Neural cell (in vitro differentiated cells): ENCODE results near the gene TTF1.

Experiments
- EZH2 ChIP-seq: fragments of 200-600, 300-800 bp; shearing (Covaris generic), sonication (generic); IDR thresholded peaks from 2 replicates; pipeline ENCODE4 v1.6.1; 2014; ENCODE audit warnings: antibody characterized with exemption, low read length, borderline replicate concordance, mild to moderate bottlenecking; ENCODE audit not compliant: insufficient read depth, poor library complexity, severe bottlenecking
- MXI1 ChIP-seq: fragments of 450-650 bp; conservative IDR thresholded peaks from 2 replicates; pipeline ENCODE4 v1.6.1; 2014; ENCODE audit warnings: antibody characterized with exemption, mild to moderate bottlenecking; ENCODE audit not compliant: poor library complexity, severe bottlenecking
- RAD21 ChIP-seq: fragments of 450-650 bp; conservative IDR thresholded peaks from 2 replicates; pipeline ENCODE4 v1.6.1; 2014; ENCODE audit warnings: antibody characterized with exemption, mild to moderate bottlenecking, moderate library complexity
- TF ChIP-seq, protein P1 (sequence below): fragments of 450-650 bp; IDR thresholded peaks from 2 replicates; pipeline ENCODE4 v1.5.1; 2014; ENCODE audit warnings: antibody characterized with exemption, mild to moderate bottlenecking, moderate library complexity; ENCODE audit not compliant: poor library complexity, severe bottlenecking
- TF ChIP-seq, protein P2 (sequence below): IDR thresholded peaks from 2 replicates; pipeline ENCODE4 v1.6.1; 2012; ENCODE audit warnings: borderline replicate concordance

DNA sequence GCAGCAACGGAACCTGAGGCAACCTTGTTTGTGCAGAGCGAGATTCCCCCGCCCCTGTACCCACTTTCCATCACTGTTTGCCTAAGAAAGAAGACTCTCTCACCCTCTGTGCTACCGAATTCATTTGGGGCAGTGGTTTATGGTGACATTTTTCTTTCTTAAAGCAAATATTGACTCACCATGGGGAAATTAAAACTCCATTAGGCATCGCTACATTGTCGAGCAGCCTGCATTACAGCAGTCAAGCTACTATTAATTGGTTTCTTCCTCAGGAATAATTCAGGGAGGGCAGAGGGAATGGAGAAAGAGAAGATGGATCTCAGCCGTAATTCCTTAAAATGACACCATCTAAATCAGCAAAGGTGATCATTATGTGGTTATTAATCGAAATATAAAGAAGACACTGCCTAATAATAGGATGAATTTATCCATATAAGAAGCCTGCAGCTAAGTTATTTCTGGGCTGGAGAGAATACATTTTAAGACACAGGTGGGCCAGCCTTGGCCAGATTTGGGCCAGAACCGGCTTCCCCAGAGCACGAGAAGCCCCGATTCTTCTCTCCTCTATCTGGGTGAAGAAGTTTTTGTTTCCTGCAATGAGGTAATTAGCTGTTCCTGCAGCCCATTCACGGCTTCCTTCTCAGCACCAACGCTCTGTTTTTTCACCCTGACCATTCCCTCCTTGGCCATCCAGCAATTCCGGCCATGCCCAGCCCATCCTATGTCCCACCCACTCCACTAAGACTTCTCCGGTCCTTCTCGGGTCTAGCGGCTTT lies 20.2 kb upstream of the TTF1 start:
- TF ChIP-seq MXI1 = no peak
- TF ChIP-seq, protein P1, sequence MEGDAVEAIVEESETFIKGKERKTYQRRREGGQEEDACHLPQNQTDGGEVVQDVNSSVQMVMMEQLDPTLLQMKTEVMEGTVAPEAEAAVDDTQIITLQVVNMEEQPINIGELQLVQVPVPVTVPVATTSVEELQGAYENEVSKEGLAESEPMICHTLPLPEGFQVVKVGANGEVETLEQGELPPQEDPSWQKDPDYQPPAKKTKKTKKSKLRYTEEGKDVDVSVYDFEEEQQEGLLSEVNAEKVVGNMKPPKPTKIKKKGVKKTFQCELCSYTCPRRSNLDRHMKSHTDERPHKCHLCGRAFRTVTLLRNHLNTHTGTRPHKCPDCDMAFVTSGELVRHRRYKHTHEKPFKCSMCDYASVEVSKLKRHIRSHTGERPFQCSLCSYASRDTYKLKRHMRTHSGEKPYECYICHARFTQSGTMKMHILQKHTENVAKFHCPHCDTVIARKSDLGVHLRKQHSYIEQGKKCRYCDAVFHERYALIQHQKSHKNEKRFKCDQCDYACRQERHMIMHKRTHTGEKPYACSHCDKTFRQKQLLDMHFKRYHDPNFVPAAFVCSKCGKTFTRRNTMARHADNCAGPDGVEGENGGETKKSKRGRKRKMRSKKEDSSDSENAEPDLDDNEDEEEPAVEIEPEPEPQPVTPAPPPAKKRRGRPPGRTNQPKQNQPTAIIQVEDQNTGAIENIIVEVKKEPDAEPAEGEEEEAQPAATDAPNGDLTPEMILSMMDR = no peak
- TF ChIP-seq RAD21 = no peak
- TF ChIP-seq, protein P2, sequence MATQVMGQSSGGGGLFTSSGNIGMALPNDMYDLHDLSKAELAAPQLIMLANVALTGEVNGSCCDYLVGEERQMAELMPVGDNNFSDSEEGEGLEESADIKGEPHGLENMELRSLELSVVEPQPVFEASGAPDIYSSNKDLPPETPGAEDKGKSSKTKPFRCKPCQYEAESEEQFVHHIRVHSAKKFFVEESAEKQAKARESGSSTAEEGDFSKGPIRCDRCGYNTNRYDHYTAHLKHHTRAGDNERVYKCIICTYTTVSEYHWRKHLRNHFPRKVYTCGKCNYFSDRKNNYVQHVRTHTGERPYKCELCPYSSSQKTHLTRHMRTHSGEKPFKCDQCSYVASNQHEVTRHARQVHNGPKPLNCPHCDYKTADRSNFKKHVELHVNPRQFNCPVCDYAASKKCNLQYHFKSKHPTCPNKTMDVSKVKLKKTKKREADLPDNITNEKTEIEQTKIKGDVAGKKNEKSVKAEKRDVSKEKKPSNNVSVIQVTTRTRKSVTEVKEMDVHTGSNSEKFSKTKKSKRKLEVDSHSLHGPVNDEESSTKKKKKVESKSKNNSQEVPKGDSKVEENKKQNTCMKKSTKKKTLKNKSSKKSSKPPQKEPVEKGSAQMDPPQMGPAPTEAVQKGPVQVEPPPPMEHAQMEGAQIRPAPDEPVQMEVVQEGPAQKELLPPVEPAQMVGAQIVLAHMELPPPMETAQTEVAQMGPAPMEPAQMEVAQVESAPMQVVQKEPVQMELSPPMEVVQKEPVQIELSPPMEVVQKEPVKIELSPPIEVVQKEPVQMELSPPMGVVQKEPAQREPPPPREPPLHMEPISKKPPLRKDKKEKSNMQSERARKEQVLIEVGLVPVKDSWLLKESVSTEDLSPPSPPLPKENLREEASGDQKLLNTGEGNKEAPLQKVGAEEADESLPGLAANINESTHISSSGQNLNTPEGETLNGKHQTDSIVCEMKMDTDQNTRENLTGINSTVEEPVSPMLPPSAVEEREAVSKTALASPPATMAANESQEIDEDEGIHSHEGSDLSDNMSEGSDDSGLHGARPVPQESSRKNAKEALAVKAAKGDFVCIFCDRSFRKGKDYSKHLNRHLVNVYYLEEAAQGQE = no peak
- no peak for TF ChIP-seq EZH2
